H1 (cell line): ENCODE results near the gene NUP42.

Experiments
- CTBP2 ChIP-seq: IDR thresholded peaks from 2 replicates; pipeline ENCODE4 v1.7.0; 2011; ENCODE audit warnings: borderline replicate concordance, mild to moderate bottlenecking, moderate library complexity, mixed read lengths, low read length; ENCODE audit not compliant: insufficient read depth, insufficient read length
- E2F6 ChIP-seq: IDR thresholded peaks from 2 replicates; pipeline ENCODE4 v1.6.1; 2012; ENCODE audit warnings: inconsistent platforms
- EP300 ChIP-seq, 2 experiments: IDR thresholded peaks; 1 replicate in 1 of 2; 2 replicates in 1 of 2; pipeline ENCODE4 v1.6.1; 2011 to 2012; ENCODE audit warnings: low read depth in 2 of 2, low read length in 2 of 2, mild to moderate bottlenecking in 2 of 2, borderline replicate concordance in 1 of 2, inconsistent platforms in 1 of 2, moderate library complexity in 1 of 2
- GTF2F1 ChIP-seq: IDR thresholded peaks from 2 replicates; pipeline ENCODE4 v1.6.1; 2012; ENCODE audit warnings: low read depth, low read length, improper control_type of control experiment, borderline replicate concordance
- HDAC6 ChIP-seq: IDR thresholded peaks from one replicate; pipeline ENCODE4 v1.7.1; 2012; ENCODE audit warnings: low read depth, mild to moderate bottlenecking, inconsistent platforms, low read length, moderate library complexity
- NANOG ChIP-seq: IDR thresholded peaks from 2 replicates; pipeline ENCODE4 v1.6.1; 2011; ENCODE audit warnings: low read length, low read depth, mild to moderate bottlenecking, inconsistent platforms; ENCODE audit not compliant: insufficient read depth, poor library complexity, severe bottlenecking
- POLR2A ChIP-seq, 2 experiments: IDR thresholded peaks; 1 replicate in 1 of 2; 2 replicates in 1 of 2; pipeline ENCODE4 v1.6.1; 2011; ENCODE audit warnings: low read depth in 2 of 2, low read length in 2 of 2, mild to moderate bottlenecking in 2 of 2; ENCODE audit errors: control extremely low read depth in 1 of 2
- POLR2AphosphoS5 ChIP-seq: IDR thresholded peaks from 2 replicates; pipeline ENCODE4 v1.6.1; 2011; ENCODE audit warnings: low read depth, low read length
- RAD21 ChIP-seq, 2 experiments: IDR thresholded peaks in 1 of 2; conservative IDR thresholded peaks in 1 of 2; 2 replicates each; pipeline ENCODE4 v1.6.1; 2011; ENCODE audit warnings: low read depth in 2 of 2, low read length in 2 of 2, improper control_type of control experiment in 1 of 2, inconsistent platforms in 1 of 2, mild to moderate bottlenecking in 1 of 2, moderate library complexity in 1 of 2
- SP1 ChIP-seq: IDR thresholded peaks from 2 replicates; pipeline ENCODE4 v1.6.1; 2011; ENCODE audit warnings: low read depth, low read length
- SP4 ChIP-seq: IDR thresholded peaks from 2 replicates; pipeline ENCODE4 v1.6.1; 2012; ENCODE audit warnings: low read length, inconsistent platforms
- SRF ChIP-seq: IDR thresholded peaks from 2 replicates; pipeline ENCODE4 v1.6.1; 2011; ENCODE audit warnings: mild to moderate bottlenecking, low read depth, low read length, moderate library complexity
- TF ChIP-seq, protein P1 (sequence below), 3 experiments: IDR thresholded peaks; 1 replicate in 2 of 3; 2 replicates in 1 of 3; pipeline versions ENCODE4 v1.5.1 to v1.6.1; 2011; ENCODE audit warnings: low read length in 3 of 3, mild to moderate bottlenecking in 3 of 3, inconsistent platforms in 2 of 3, low read depth in 1 of 3, moderate library complexity in 1 of 3; ENCODE audit not compliant: insufficient read depth in 1 of 3; ENCODE audit errors: control extremely low read depth in 1 of 3

DNA sequence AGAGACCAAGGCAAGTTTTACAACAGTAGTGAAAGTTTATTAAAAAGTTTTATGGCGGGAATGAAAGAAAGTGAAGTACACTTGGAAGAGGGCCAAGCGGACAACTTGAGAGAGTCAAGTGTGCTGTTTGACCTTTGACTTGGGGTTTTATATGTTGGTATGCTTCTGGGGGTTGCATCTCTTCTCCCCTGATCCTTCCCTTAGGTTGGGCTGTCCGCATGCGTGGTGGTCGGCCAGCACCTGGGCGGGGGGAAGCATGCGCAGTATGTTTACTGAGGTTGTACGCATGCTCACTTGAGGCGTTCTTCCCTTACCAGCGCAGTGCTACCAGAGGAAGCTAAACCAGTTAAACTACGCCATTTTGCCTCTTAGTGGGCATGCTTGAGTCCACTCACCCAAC is 31.9 kb downstream of the NUP42 start:
- TF ChIP-seq HDAC6 = no peak
- TF ChIP-seq SP1 = no peak
- no peak for TF ChIP-seq EP300 (IDR thresholded peaks at IDR 0.05; ENCODE audit: borderline replicate concordance in 1 of 2, low read depth in 2 of 2, low read length in 2 of 2)
- TF ChIP-seq POLR2A (IDR thresholded peaks at IDR 0.05; ENCODE audit: control extremely low read depth in 1 of 2, low read depth in 2 of 2, low read length in 2 of 2) = no peak
- no peak for TF ChIP-seq SRF
- no peak for TF ChIP-seq NANOG
- TF ChIP-seq GTF2F1 = no peak
- no peak for TF ChIP-seq RAD21 (IDR thresholded peaks at IDR 0.05 in 1 of 2, conservative IDR thresholded peaks at IDR 0.05 in 1 of 2; ENCODE audit: low read depth in 2 of 2, low read length in 2 of 2)
- TF ChIP-seq SP4 = no peak
- TF ChIP-seq E2F6 = no peak; the same call in 1 of the 2 replicates
- TF ChIP-seq POLR2AphosphoS5 = no peak
- TF ChIP-seq, protein P1, sequence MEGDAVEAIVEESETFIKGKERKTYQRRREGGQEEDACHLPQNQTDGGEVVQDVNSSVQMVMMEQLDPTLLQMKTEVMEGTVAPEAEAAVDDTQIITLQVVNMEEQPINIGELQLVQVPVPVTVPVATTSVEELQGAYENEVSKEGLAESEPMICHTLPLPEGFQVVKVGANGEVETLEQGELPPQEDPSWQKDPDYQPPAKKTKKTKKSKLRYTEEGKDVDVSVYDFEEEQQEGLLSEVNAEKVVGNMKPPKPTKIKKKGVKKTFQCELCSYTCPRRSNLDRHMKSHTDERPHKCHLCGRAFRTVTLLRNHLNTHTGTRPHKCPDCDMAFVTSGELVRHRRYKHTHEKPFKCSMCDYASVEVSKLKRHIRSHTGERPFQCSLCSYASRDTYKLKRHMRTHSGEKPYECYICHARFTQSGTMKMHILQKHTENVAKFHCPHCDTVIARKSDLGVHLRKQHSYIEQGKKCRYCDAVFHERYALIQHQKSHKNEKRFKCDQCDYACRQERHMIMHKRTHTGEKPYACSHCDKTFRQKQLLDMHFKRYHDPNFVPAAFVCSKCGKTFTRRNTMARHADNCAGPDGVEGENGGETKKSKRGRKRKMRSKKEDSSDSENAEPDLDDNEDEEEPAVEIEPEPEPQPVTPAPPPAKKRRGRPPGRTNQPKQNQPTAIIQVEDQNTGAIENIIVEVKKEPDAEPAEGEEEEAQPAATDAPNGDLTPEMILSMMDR (IDR thresholded peaks at IDR 0.05; ENCODE audit: control extremely low read depth in 1 of 3, insufficient read depth in 1 of 3, low read depth in 1 of 3, low read length in 3 of 3) = no peak
- no peak for TF ChIP-seq CTBP2
